ENCODE measurements around the gene KIF24.

DNA sequence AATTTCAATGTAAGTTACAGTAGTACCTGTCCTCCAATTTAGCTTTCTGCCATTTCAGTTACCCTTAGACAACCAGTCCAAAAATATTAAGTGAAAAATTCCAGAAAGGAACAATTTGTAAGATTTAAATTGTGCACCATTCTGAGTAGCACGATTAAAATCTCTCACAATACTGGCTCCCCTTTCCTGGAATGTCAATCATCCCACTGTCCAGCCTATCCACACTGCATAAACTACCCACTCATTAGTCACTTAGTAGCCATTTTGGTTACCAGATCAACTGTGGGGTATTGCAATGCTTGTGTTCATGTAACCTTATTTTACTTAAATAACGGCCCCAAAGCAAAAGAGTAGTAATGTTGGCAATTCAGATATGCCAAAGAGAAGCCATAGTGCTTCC, 11.6 kb downstream of the KIF24 start:
- TF ChIP-seq, protein P1, sequence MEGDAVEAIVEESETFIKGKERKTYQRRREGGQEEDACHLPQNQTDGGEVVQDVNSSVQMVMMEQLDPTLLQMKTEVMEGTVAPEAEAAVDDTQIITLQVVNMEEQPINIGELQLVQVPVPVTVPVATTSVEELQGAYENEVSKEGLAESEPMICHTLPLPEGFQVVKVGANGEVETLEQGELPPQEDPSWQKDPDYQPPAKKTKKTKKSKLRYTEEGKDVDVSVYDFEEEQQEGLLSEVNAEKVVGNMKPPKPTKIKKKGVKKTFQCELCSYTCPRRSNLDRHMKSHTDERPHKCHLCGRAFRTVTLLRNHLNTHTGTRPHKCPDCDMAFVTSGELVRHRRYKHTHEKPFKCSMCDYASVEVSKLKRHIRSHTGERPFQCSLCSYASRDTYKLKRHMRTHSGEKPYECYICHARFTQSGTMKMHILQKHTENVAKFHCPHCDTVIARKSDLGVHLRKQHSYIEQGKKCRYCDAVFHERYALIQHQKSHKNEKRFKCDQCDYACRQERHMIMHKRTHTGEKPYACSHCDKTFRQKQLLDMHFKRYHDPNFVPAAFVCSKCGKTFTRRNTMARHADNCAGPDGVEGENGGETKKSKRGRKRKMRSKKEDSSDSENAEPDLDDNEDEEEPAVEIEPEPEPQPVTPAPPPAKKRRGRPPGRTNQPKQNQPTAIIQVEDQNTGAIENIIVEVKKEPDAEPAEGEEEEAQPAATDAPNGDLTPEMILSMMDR (IDR thresholded peaks at IDR 0.05): no peak
- no peak for TF ChIP-seq POLR2A (IDR thresholded peaks at IDR 0.05)
